ENCODE data around the gene CEP76.

The CEP76 gene

DNA sequence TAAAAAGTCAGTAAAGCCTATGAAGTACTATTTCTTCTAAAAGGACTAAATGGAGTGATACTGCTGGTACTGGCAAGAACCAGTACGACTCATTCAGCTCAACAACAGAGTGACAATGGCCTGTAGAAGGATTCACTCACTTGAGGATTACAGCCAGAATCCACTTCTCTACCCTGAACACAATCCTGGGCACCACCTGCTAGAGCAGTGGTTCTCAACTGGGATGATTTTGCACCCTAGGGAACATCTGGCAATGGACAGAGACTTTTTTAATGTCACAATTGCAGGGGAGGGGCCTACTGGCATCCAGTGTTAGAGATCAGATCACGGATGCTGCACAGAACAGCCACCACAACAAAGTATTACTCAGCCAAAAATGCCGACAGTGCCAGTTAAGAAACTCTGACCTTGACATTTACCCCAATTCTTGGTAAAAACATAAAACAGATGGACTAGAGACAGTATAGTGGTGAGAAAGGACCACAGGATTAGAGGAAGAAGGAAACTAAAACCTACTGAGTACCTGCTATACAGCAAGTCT is 49.6 kb downstream of the CEP76 start:
- no peak for TF ChIP-seq CTCF (IDR thresholded peaks at IDR 0.05)

- no peak for TF ChIP-seq CTCF (IDR thresholded peaks at IDR 0.05)
Observed at GRCh38 chr18:12651651-12652050, 50.9 kb downstream of the CEP76 start.

- no peak for TF ChIP-seq CTCF (IDR thresholded peaks at IDR 0.05)
Observed at GRCh38 chr18:12647773-12648172, 54.8 kb downstream of the CEP76 start.

DNA sequence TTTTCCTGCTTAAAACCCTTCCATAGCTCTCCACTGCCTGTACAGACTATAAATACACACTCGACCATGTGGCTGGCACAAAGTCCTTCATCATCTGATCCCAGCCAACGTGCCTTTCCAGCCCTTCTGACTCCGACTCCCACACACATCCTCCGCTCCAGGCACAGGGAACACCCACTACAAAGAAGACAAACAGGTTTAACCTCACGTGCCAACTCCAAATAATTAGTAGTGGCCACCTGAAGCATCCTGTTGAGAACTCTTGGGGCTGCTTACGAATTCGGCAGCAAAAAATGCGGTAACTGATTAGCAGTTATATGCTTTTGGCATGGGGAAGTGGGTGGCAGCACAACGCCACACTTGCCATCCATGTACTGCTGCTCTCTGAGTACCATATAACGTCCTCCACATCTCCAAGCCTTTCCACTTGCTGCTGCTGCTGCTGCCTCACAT is 56.7 kb downstream of the CEP76 start:
- TF ChIP-seq CTCF (IDR thresholded peaks at IDR 0.05): no peak

- no peak for TF ChIP-seq CTCF (IDR thresholded peaks at IDR 0.05)
Observed at GRCh38 chr18:12645254-12645653, 57.3 kb downstream of the CEP76 start.

DNA sequence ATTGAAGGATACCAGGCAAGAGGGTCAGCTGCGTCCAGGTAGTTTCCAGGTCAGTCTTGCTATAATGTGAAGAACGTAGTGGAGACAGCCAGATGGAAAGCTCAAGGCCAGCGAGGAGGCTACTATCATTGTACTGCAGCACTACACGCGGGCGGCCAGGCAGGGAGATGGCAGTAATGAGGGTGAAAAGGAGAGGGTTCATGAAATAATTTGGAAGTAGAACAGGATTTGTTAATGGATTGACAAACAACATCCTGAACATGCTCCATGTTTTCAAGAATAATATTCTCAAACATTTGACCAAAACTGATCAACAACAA is 61.7 kb downstream of the CEP76 start:
- TF ChIP-seq CTCF (IDR thresholded peaks at IDR 0.05): no peak

- TF ChIP-seq CTCF (IDR thresholded peaks at IDR 0.05): no peak
Observed at GRCh38 chr18:12639990-12640880, 62.3 kb downstream of the CEP76 start.
